Kidney epithelial cell (primary cell): ENCODE results near the gene B3GLCT. TPM values are rescaled to one million over a fixed set of nuclear protein-coding genes. Genes with fewer than 3 reads are reported as not detected.
A peak's percentile ranks its signal among the peaks of the same experiment; 100 is the strongest.

Source experiments
- DNase-seq: peaks from one replicate; pipeline ENCODE4 v3.0.0-alpha.2; 2010; ENCODE audit warnings: low read depth
- H3K27me3 ChIP-seq: 2 replicates; pipeline ENCODE4 v1.6.0; 2011; ENCODE audit warnings: low read length; ENCODE audit not compliant: control insufficient read depth, insufficient read depth
- H3K36me3 ChIP-seq: 2 replicates; pipeline ENCODE4 v1.5.1; 2011; ENCODE audit warnings: low read length; ENCODE audit not compliant: control insufficient read depth, insufficient read depth
- H3K4me3 ChIP-seq: 2 replicates; pipeline ENCODE4 v1.5.1; 2011; ENCODE audit warnings: low read depth, mild to moderate bottlenecking, control low read depth, low read length
- CTCF ChIP-seq: IDR thresholded peaks from 2 replicates; pipeline ENCODE4 v1.5.1; 2011; ENCODE audit warnings: mild to moderate bottlenecking, moderate library complexity, low read length, control low read depth, inconsistent platforms; ENCODE audit not compliant: insufficient read depth, poor library complexity, severe bottlenecking
- total RNA-seq: library from RNA; depleted of rRNA; stranded (reverse); fragments of >200 nt; gene quantifications from 2 replicates; pipeline ENCODE4 v1.2.3, GENCODE V29; 2015

The B3GLCT gene
- total RNA-seq, 1 donor from 2014 or later = 18.1 TPM

GRCh38 chr13:31261241-31261640, 61.5 kb downstream of the B3GLCT start:
- Histone ChIP-seq H3K36me3 (no peaks in the 10 kb centered on the region), H3K27me3 (no peaks in the 10 kb centered on the region), H3K4me3 (no peak overlapping the region)
- DNase-seq = peak; percentile 7
- TF ChIP-seq CTCF = no peak

- H3K4me3 ChIP-seq = no peak overlapping the region
- DNase-seq = no peak
- no peaks in the 10 kb centered on the region for H3K27me3 ChIP-seq
- no peak for TF ChIP-seq CTCF
- no peaks in the 10 kb centered on the region for H3K36me3 ChIP-seq
Observed at GRCh38 chr13:31263346-31263745, 63.6 kb downstream of the B3GLCT start.

- DNase-seq = peak; percentile 14
- H3K27me3 ChIP-seq = no peaks in the 10 kb centered on the region
- no peak for TF ChIP-seq CTCF
Observed at GRCh38 chr13:31264151-31264550, 64.4 kb downstream of the B3GLCT start.

GRCh38 chr13:31267126-31267784, 67.5 kb downstream of the B3GLCT start:
- no peaks in the 10 kb centered on the region for H3K36me3 ChIP-seq
- no peak for TF ChIP-seq CTCF
- no peaks in the 10 kb centered on the region for H3K27me3 ChIP-seq
- DNase-seq = no peak
- H3K4me3 ChIP-seq = no peak overlapping the region

More at GRCh38 chr13:31264151-31264550, 64.4 kb downstream of the B3GLCT start:
- Histone ChIP-seq H3K36me3 (no peaks in the 10 kb centered on the region), H3K4me3 (no peak overlapping the region)

GRCh38 chr13:31274390-31274789, 74.6 kb downstream of the B3GLCT start:
- no peak for TF ChIP-seq CTCF
- no peak for DNase-seq
- Histone ChIP-seq H3K36me3 (no peaks in the 10 kb centered on the region), H3K4me3 (no peak overlapping the region), H3K27me3 (no peaks in the 10 kb centered on the region)

GRCh38 chr13:31276421-31276820, 76.6 kb downstream of the B3GLCT start:
- TF ChIP-seq CTCF = no peak
- no peak for DNase-seq

More at GRCh38 chr13:31276421-31276820, 76.6 kb downstream of the B3GLCT start:
- Histone ChIP-seq H3K4me3 (no peak overlapping the region), H3K36me3 (no peaks in the 10 kb centered on the region), H3K27me3 (no peaks in the 10 kb centered on the region)
